Measurements from ENCODE around the gene RASSF8.

GRCh38 chr12:26021534-26021933 lies 63.1 kb downstream of the RASSF8 start:
- TF ChIP-seq CTCF (conservative IDR thresholded peaks at IDR 0.05) (no peak), EZH2 (IDR thresholded peaks at IDR 0.05; ENCODE audit: low read depth) (no peak)

All from PC-9 (cell line).